Ovary (tissue), 3 donors: ENCODE data around the gene JPT2.

Source experiments
- CTCF ChIP-seq, 3 donors: fragments of 450-650 bp in 2 of 3; fragments of 200-600 bp in 1 of 3; IDR thresholded peaks; one replicate each; pipeline versions ENCODE4 v1.5.1 to v1.8.0; 2016 to 2022; ENCODE audit warnings: antibody characterized with exemption in 3 of 3, mild to moderate bottlenecking in 1 of 3
- EP300 ChIP-seq: sonication (generic); formaldehyde crosslinking; IDR thresholded peaks from one replicate; pipeline ENCODE4 v1.6.1; 2017; ENCODE audit warnings: antibody characterized with exemption
- donor health status: DM: no; HTN: no; CAD: no.

- TF ChIP-seq CTCF (IDR thresholded peaks at IDR 0.05) (no peak), EP300 (no peak)
Measured at GRCh38 chr16:1631931-1632637, 46.0 kb upstream of the JPT2 start.
